ENCODE data around the gene ACYP1. TPM values are rescaled to one million over a fixed set of nuclear protein-coding genes. Genes with fewer than 3 reads are reported as not detected.
A peak's percentile ranks its signal among the peaks of the same experiment; 100 is the strongest.

Gene ACYP1
- total and polyA plus RNA-seq, 2 of the 13 experiments (the other 11 are each of a cell fraction or from before 2014, with no cell fraction given): 9.7 to 22.4 TPM

GRCh38 chr14:75050852-75051555 is 12.8 kb downstream of the ACYP1 start, which contains the start of gene MLH3 (continued):
- TF ChIP-seq, protein P1, sequence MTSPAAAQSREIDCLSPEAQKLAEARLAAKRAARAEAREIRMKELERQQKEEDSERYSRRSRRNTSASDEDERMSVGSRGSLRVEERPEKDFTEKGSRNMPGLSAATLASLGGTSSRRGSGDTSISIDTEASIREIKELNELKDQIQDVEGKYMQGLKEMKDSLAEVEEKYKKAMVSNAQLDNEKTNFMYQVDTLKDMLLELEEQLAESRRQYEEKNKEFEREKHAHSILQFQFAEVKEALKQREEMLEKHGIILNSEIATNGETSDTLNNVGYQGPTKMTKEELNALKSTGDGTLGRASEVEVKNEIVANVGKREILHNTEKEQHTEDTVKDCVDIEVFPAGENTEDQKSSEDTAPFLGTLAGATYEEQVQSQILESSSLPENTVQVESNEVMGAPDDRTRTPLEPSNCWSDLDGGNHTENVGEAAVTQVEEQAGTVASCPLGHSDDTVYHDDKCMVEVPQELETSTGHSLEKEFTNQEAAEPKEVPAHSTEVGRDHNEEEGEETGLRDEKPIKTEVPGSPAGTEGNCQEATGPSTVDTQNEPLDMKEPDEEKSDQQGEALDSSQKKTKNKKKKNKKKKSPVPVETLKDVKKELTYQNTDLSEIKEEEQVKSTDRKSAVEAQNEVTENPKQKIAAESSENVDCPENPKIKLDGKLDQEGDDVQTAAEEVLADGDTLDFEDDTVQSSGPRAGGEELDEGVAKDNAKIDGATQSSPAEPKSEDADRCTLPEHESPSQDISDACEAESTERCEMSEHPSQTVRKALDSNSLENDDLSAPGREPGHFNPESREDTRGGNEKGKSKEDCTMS (CRISPR knock-in tag; conservative IDR thresholded peaks at IDR 0.05): no peak
- no peak for TF ChIP-seq NCOA1 (CRISPR knock-in tag; IDR thresholded peaks at IDR 0.05)
- peak; percentile 49 for TF ChIP-seq PATZ1 (CRISPR knock-in tag; IDR thresholded peaks at IDR 0.05)
- peak; percentile 62; the same call in 1 of the 2 replicates for TF ChIP-seq THAP7 (CRISPR knock-in tag; IDR thresholded peaks at IDR 0.05)
- TF ChIP-seq ZNF232 (CRISPR knock-in tag; IDR thresholded peaks at IDR 0.05; ENCODE audit: borderline replicate concordance): peak; percentile 94
- TF ChIP-seq ARID2 (CRISPR knock-in tag; IDR thresholded peaks at IDR 0.05; ENCODE audit: borderline replicate concordance): no peak
- TF ChIP-seq PAWR (CRISPR knock-in tag; IDR thresholded peaks at IDR 0.05; ENCODE audit: borderline replicate concordance): no peak
- no peak; the same call in none of the 2 replicates for TF ChIP-seq PPARG (CRISPR knock-in tag; conservative IDR thresholded peaks at IDR 0.05)
- no peak for TF ChIP-seq DNMT3B (CRISPR knock-in tag; conservative IDR thresholded peaks at IDR 0.05)
- peak; percentile 18; the same call in 1 of the 2 replicates for TF ChIP-seq FOXA3 (CRISPR knock-in tag; IDR thresholded peaks at IDR 0.05)
- TF ChIP-seq HDAC2 (CRISPR knock-in tag; IDR thresholded peaks at IDR 0.05): 0 out of 2 replicates have a peak, but pooled peaks have one; percentile 15
- TF ChIP-seq, protein P2, sequence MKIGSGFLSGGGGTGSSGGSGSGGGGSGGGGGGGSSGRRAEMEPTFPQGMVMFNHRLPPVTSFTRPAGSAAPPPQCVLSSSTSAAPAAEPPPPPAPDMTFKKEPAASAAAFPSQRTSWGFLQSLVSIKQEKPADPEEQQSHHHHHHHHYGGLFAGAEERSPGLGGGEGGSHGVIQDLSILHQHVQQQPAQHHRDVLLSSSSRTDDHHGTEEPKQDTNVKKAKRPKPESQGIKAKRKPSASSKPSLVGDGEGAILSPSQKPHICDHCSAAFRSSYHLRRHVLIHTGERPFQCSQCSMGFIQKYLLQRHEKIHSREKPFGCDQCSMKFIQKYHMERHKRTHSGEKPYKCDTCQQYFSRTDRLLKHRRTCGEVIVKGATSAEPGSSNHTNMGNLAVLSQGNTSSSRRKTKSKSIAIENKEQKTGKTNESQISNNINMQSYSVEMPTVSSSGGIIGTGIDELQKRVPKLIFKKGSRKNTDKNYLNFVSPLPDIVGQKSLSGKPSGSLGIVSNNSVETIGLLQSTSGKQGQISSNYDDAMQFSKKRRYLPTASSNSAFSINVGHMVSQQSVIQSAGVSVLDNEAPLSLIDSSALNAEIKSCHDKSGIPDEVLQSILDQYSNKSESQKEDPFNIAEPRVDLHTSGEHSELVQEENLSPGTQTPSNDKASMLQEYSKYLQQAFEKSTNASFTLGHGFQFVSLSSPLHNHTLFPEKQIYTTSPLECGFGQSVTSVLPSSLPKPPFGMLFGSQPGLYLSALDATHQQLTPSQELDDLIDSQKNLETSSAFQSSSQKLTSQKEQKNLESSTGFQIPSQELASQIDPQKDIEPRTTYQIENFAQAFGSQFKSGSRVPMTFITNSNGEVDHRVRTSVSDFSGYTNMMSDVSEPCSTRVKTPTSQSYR (CRISPR knock-in tag; IDR thresholded peaks at IDR 0.05; ENCODE audit: borderline replicate concordance): 0 out of 2 replicates have a peak, but pooled peaks have one; percentile 9
- TF ChIP-seq ZBTB38 (CRISPR knock-in tag; IDR thresholded peaks at IDR 0.05): peak; percentile 9; the same call in 1 of the 2 replicates
- TF ChIP-seq, protein P3, sequence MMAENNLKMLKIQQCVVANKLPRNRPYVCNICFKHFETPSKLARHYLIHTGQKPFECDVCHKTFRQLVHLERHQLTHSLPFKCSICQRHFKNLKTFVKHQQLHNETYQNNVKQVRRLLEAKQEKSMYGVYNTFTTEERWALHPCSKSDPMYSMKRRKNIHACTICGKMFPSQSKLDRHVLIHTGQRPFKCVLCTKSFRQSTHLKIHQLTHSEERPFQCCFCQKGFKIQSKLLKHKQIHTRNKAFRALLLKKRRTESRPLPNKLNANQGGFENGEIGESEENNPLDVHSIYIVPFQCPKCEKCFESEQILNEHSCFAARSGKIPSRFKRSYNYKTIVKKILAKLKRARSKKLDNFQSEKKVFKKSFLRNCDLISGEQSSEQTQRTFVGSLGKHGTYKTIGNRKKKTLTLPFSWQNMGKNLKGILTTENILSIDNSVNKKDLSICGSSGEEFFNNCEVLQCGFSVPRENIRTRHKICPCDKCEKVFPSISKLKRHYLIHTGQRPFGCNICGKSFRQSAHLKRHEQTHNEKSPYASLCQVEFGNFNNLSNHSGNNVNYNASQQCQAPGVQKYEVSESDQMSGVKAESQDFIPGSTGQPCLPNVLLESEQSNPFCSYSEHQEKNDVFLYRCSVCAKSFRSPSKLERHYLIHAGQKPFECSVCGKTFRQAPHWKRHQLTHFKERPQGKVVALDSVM (CRISPR knock-in tag; IDR thresholded peaks at IDR 0.05): no peak
- TF ChIP-seq ZEB1 (IDR thresholded peaks at IDR 0.05; ENCODE audit: insufficient replicate concordance, low read depth): no peak
- no peak for TF ChIP-seq MTA1 (CRISPR knock-in tag; IDR thresholded peaks at IDR 0.05; ENCODE audit: borderline replicate concordance)
- TF ChIP-seq E2F5 (CRISPR knock-in tag; conservative IDR thresholded peaks at IDR 0.05): no peak

All from HepG2 (cell line).